ENCODE measurements around the gene RRM1. TPM values are rescaled to one million over a fixed set of nuclear protein-coding genes. Genes with fewer than 3 reads are reported as not detected.

Gene RRM1
- total RNA-seq, 1 experiment from 2014 or later, result 138 TPM

DNA sequence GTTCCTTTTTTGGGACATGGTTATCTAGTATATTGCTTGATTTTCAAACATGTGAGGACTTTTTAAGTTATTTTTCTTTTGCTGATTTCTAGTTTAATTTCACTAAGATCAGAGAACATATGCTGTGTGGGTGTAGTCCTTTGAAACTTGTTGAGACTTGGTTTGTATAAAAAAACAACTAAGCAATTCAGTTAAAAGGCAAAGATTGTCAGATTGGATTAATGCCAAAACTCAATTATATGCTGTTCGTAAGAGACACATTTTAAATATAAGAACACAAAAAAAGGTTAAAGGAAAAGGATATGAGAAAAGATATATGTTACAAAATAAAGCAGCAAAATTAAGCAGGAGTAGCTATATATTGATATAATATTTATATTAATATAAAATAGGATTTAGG lies 17.8 kb upstream of the RRM1 start:
- no peaks in the 10 kb centered on the region for H3K27me3 ChIP-seq (ENCODE audit: insufficient read depth, low read length)
- no CpG with 5 or more reads among the region's 1 CpG for WGBS (ENCODE audit: extremely low coverage, insufficient read length, low lambda C conversion rate)
- TF ChIP-seq CTCF (conservative IDR thresholded peaks at IDR 0.05), result no peak
- H3K14ac ChIP-seq (ENCODE audit: insufficient read depth, low read length), result no peak overlapping the region
- H3K56ac ChIP-seq (ENCODE audit: insufficient read length, low read depth, low read length), result no peak overlapping the region
- H2BK12ac ChIP-seq (ENCODE audit: insufficient read length, low read depth, low read length), result no peak overlapping the region
- no peak overlapping the region for H4K91ac ChIP-seq (ENCODE audit: insufficient read length, low read depth, low read length)
- Mint-ChIP-seq H3K4me1 (peaks cover 4% of the 10 kb centered on the region in 2 experiments; a peak in 2 of 4 replicates), H3K27me3 (ENCODE audit: low read depth) (no peaks in the 10 kb centered on the region; the same call in 1 of the 2 replicates), H3K36me3 (ENCODE audit: insufficient read depth in 1 of 3, low read depth in 3 of 3) (no peaks in the 10 kb centered on the region), H3K9me3 (no peaks in the 10 kb centered on the region), H3K27ac (no peak overlapping the region), H3K4me3 (no peak overlapping the region)
- H2BK120ac ChIP-seq (ENCODE audit: low read depth, low read length, poor library complexity, severe bottlenecking), result no peak overlapping the region
- no peak overlapping the region for H3K18ac ChIP-seq (ENCODE audit: insufficient read length, low read depth, low read length)
- H3K4me2 ChIP-seq (ENCODE audit: insufficient read depth, insufficient read length, low read length), result no peak overlapping the region
- no peaks in the 10 kb centered on the region for H4K20me1 ChIP-seq (ENCODE audit: control insufficient read depth, insufficient read depth, insufficient read length)
- no peak overlapping the region for H3T11ph ChIP-seq (ENCODE audit: low read length)
- no peaks in the 10 kb centered on the region for H3K23me2 ChIP-seq (ENCODE audit: insufficient read length, low read depth, low read length, poor library complexity, severe bottlenecking)
- no peak overlapping the region for H3K23ac ChIP-seq (ENCODE audit: insufficient read length, low read depth, low read length)
- H3K79me2 ChIP-seq (ENCODE audit: insufficient read depth, low read length), result no peaks in the 10 kb centered on the region
- no peaks in the 10 kb centered on the region for H3K79me1 ChIP-seq (ENCODE audit: insufficient read depth, low read depth, low read length, poor library complexity, severe bottlenecking)
- no peak overlapping the region for H3K4ac ChIP-seq (ENCODE audit: low read depth, low read length)
- H4K5ac ChIP-seq (ENCODE audit: insufficient read length, low read depth, low read length), result no peak overlapping the region
- H2BK15ac ChIP-seq (ENCODE audit: low read depth, low read length), result no peak overlapping the region
- H3K4me1 ChIP-seq (ENCODE audit: insufficient read depth, low read length), result no peaks in the 10 kb centered on the region
- no peak overlapping the region for H3K27ac ChIP-seq (ENCODE audit: insufficient read length, low read depth, low read length)
- no peak overlapping the region for H2AFZ ChIP-seq (ENCODE audit: low read length)
- no peak overlapping the region for H2BK5ac ChIP-seq (ENCODE audit: insufficient read length, low read length)
- no peak overlapping the region for H3K9ac ChIP-seq (ENCODE audit: extremely low read depth, insufficient read length, low read length)
- no peak overlapping the region for H4K8ac ChIP-seq (replicated peaks; ENCODE audit: insufficient read length, low read depth, low read length)
- H2BK20ac ChIP-seq (ENCODE audit: low read depth, low read length, poor library complexity, severe bottlenecking), result no peak overlapping the region
- H2AK5ac ChIP-seq (ENCODE audit: insufficient read length, low read length), result no peak overlapping the region
- no peaks in the 10 kb centered on the region for H3K9me3 ChIP-seq (ENCODE audit: control insufficient read depth, low read depth, low read length)
- DNase-seq, result no peak
